ENCODE measurements around the gene PLEKHG4.
A peak's percentile ranks its signal among the peaks of the same experiment; 100 is the strongest.

The PLEKHG4 gene, protein sequence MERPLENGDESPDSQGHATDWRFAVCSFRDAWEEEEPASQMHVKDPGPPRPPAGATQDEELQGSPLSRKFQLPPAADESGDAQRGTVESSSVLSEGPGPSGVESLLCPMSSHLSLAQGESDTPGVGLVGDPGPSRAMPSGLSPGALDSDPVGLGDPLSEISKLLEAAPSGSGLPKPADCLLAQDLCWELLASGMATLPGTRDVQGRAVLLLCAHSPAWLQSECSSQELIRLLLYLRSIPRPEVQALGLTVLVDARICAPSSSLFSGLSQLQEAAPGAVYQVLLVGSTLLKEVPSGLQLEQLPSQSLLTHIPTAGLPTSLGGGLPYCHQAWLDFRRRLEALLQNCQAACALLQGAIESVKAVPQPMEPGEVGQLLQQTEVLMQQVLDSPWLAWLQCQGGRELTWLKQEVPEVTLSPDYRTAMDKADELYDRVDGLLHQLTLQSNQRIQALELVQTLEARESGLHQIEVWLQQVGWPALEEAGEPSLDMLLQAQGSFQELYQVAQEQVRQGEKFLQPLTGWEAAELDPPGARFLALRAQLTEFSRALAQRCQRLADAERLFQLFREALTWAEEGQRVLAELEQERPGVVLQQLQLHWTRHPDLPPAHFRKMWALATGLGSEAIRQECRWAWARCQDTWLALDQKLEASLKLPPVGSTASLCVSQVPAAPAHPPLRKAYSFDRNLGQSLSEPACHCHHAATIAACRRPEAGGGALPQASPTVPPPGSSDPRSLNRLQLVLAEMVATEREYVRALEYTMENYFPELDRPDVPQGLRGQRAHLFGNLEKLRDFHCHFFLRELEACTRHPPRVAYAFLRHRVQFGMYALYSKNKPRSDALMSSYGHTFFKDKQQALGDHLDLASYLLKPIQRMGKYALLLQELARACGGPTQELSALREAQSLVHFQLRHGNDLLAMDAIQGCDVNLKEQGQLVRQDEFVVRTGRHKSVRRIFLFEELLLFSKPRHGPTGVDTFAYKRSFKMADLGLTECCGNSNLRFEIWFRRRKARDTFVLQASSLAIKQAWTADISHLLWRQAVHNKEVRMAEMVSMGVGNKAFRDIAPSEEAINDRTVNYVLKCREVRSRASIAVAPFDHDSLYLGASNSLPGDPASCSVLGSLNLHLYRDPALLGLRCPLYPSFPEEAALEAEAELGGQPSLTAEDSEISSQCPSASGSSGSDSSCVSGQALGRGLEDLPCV

DNA sequence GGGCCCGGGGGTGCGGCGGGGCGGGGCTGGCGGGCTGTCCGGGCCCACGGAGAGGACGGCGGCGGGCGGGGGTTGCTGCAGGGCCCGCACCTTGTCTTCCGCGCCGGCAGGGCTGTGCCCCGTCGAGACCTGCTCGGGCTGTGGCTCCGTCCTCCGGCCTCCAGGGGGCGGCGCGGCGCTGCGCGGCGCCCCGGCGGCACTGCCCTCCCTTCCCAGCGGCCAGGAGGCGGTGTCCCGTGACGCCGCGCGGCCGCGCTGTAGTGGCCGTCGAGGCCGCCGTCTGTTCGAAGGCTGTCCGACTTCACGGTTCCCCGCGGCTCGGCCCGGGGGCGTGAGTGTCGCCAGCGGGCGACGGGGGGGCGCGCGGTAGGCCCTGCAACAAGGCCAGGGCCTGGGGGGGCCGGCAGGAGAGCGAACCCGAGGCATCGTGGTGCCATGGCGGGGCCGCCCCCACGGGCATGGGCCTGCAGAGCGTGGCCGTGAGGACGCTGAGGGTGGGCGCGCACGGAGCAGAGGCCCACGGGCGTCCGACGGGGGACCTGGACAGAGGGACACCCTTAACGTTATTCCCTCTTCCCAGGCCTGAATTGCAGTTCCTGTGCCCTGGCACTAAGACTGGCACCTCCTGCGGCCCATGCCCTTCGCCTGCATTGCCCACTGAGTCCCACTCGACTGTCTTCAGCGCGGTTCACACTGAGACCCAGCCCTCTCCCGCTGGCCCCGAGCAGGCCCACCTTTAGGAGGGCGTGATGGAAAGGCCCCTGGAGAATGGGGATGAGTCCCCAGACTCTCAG is at the start of gene PLEKHG4:
Gene PLEKHG4, plus strand, starts transcription at position 237 of the 794 bp plus-strand sequence. Its CDS starts 513 bp downstream, at position 750.
- peak; percentile 81 to 88 for DNase-seq

DNA sequence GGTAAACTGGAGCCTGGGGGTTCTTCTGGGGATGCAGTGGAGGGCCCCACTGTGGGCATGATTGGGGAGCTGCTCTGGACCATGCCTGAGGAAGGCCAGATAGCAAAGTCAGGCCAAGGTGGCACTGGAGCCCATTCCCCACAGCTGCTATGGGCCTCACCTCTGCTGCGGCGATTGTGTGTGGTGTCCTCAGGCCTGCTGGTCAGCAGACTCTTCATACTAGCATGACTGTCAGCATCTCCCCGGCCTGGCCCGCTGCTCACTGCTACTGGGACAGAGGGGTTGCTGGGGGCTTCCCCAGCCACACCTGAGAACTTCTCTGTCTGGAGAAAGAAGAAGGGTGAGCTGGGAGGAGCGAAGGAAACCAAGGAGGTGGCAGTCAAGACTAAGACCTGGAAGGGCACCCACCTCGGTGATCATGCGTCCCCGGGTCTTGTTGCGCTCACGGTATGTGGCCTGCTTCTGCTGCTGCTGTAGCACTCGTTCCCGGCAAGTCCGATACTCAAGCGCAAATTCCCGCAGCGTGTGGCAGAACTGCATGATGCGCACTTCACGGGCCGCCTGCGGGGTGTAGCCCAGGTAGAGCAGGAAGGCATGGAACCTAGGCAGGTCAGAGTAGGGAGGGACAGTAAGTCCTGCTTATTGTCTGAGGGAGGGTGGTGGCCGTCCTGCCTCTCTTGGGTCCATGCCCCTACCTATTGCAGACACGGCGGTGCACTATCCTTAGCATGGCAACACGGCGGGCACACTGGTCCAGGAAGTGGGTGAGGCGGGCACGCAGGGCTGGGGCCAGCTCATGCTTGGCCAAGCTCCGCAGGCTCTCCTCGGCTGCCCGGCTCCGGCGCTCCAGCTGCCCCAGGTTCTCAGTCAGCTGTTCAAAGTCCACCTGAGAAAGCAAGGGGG is 49.2 kb upstream of the PLEKHG4 start:
- DNase-seq = no peak

DNA sequence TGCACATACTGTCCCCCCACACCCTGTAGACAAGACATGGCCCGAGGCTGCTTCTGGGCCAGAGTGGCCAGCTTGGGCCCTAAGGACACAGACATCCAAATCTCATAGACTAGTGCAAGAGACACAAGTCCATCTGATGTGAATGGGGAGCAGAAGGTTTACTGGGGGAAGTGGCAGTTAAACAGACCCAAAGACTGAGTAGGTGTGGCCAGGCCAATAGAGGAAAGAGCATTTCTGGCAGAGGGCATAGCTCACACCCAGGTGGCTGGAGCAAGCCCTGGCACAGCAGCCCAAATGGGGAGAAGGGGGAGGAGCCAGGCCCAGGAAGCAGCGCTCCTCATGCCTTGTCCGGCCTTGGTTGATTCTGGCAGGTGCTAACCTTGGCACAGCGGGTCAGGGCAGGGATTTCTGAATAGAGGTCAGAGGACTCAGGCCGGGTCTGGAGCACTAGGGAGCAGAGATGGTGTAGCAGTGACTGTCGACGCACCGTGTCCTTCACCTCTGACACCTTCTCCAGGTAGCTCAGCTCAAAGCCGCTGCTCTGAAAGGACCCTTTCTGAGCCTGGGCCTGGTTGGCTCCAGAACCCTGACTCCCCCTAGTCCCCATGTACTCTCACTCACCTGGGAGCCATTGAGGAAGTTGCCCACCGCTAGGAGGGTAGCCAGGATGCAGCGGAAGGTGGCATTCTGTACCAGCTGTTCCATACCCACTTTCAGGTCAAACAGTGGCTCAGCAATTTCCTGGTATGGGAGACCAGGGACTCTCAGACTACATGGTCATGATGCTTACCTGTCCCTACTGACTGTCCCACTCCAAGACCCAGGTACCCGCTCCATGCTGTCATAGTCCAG is 48.3 kb upstream of the PLEKHG4 start:
- DNase-seq = no peak

DNA sequence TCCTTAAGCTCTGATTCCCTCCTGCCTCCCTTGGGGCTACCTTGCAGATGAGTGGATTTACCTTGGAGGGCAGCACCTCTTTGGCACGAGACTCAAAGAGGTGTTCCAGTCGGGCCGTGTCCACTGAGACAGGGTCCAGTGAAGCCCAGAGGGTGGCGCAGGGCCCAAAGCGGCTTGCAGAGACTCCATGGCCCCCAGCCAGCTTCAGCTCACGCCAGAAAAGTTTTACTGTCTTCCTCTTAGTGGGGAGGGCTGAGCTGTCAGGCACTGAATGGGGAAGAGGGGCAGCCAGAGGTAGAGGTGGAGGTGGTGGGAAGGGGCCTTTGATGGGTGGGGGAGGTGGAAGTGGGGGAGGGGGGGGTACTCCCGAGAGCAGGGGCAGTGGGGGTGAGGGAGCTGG is 45.7 kb upstream of the PLEKHG4 start:
- no peak for DNase-seq

DNA sequence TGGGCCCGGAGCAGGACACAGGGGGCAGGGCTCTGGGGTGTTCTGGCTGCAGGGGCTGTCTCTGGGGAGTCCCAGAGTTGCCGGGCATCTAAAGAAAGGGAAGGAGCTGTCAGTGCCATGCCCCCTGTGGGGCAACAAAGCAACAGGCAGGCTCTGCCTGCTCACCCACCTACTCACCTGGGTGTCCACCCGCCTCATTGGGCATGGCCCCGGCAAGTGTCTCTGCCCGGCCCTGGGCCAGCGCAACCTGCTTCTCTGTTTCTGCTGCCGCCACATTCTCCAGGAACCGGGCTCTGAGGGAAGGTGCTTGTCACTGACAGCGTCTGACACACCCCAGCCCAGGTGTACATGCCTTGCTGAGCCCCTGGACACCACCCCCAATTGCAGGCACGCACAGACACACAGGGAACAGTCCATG is 45.1 kb upstream of the PLEKHG4 start:
- DNase-seq = no peak

DNA sequence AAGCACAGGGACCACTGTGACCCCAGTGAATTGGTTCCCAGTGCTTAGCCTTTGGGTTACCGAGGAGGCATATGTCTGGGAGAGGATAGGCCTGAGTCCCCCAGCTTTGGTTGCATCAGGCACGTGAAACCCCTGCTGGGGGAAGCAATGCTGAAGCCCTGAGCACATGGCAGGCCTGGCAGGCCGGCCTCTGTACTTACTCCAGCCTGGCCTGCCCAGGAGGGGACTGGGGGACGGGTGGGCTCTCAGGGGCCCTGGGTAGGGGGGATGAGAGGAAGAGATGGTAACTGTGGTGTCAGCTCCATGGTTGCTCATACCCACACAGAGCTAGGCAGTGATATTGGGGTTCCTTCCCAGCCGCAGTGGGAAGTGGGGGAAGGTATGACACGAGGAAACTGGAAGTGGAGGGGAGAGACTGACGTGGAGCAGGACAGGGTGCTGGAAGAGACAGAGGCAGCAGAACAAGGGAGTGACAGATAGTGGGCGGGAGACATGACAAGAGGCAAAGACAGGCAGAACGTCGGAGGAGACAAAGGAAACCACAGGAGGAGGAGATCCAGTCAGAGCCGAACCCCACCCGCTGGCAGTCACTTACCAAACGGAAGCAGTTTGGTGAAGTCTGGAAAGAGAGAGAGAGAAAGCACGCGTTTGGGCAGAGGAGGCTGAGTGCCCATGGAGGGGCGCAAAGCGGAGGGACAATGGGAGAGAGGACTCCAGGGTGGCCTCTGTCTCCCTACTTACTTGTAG is 43.3 kb upstream of the PLEKHG4 start:
- DNase-seq = peak; percentile 28 to 77

DNA sequence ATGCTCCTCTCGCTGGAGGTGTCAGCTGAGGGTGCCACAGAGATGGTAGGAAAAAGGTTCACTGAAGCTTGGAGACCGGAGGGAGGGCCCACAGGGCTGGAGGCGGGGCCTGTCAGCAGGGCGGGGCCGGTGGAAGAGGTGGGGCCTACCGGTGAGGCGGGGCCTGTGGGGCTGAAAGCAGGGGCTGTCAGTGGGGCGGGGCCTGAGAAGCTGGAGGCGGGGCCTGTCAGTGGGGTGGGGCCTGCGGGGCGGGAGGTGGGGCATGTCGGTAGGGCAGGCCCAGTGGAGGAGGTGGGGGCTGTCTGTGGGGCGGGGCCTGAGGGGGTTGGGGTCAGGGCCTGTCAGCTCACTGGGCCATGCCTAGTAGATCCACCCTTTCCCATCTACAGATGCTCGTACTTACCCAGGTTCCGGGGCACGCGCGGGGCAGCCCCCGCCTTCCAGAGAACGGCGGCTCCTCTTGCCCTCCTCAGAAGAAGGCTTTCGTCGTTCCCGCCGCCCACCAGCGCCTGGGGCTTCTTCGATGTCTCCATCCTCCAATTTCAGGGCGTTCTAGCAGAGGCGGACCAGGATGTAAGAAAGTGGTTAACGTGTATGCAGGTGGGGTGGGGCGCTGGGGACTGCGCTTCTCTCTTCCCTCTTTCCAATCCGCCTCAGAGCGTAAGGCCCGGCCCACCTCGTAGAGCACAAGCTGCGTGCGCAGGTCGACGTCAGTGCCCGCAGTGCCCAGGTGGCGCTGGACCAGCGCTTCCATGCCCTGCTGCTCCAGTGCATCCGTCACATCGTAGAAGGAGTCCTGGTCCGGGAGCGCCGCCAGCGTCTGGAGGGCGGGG is 42.6 kb upstream of the PLEKHG4 start:
- DNase-seq = peak; percentile 69 to 87

DNA sequence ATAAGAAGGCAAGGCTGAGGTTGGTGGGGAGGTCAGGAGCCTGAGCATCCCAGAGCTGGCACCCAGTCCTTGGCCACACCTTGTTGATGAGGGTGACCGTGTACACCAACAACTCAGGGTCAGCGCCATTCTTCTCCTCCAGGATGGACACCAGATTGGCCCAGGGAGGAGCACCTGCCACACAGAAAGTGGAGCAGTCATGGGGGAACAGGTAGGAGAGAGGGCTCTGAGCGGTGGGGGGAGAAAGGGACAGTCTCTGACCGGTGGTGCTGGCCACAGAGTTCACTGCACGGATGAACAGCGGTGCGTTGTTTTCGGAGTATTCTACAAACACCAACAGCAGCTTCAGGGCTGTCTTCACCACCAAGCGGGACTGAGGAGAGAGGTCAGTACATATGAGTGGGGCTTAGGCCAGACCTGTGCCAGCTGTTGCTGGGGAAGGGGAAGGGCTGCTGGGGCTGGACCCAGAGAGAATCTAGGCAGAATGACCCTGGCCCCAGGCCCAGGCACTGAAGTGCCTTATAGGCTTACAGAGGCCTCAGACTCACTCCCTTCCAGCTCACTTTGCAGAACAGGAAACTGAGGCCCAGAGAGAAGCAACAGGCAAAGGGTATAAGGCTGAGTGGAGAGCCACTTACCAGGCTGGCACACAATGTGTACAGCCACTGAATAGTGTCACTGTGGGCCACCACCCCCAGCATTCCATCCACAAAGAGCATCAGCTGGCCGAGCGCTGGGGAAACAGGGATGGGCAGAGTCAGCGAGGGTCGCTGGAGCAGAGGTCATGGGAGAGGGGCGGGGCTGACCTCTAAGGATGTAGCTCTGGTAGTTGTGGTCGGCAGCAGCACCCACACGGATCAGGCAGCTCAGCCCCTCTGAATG is 41.7 kb upstream of the PLEKHG4 start:
- DNase-seq = no peak

DNA sequence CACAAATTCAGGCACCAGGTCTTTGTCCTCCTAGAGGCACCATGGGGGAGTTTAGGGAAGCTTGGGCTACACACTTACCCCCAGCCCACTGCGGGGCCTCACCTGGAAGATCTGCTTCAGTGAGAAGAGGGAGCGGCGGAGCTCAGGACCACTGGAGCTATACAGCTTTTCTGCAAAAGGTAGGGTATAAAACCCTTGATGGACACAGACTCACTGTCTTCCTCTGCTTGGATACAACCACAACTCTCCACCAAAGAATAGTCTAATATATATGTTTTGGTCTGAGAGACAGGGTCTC is 41.1 kb upstream of the PLEKHG4 start:
- no peak for DNase-seq

DNA sequence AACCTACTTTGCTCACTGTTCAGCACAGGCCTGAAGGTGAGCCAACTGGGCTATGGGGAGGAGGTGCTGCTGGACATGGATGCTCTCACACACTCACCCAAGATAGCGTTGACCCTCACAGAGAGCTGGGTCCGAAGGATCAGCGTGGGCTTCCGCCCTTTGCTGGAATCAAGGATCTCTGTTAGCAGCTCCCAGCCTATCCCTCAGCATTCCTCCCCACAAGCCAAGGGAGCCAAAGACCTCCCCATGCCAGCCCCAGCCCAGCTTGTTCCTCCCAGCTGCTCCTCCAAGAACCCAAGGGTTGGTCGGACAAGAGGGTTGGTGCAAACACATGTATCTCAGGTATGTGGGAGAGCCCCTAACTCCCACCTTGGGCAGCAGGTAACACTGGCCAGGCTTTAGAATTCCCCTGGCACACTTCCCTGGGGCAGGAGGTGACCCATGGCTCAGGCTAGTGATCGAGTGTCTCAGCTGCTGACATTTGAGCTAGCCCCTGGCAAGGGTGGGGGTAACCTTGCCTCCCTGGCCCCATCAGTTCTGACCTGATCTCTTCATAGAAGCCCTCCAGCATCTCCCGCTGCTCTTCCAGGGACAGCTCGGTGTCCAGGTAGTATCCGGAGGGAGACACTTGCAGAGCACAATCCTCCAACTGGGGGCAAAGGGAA is 40.4 kb upstream of the PLEKHG4 start:
- no peak for DNase-seq

DNA sequence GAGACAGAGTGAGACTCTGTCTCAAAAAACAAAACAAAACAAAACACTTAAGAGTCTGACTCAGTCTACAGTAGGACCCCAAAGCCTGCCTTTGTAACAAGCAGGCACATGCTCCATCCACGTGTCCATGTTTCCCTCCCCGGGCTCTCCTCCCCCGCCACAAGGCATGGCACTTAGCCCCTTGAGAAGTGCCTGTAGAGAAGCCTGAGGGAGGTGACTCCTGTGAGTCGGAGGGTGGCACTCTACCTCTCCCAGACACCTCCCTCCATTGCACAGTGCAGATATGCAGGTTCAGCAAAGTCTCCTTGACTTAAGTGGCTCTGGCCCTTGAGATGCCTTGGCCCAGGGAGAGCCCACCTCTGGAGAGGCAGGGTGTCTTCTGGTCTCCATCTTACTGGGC is 38.8 kb upstream of the PLEKHG4 start:
- DNase-seq = no peak

DNA sequence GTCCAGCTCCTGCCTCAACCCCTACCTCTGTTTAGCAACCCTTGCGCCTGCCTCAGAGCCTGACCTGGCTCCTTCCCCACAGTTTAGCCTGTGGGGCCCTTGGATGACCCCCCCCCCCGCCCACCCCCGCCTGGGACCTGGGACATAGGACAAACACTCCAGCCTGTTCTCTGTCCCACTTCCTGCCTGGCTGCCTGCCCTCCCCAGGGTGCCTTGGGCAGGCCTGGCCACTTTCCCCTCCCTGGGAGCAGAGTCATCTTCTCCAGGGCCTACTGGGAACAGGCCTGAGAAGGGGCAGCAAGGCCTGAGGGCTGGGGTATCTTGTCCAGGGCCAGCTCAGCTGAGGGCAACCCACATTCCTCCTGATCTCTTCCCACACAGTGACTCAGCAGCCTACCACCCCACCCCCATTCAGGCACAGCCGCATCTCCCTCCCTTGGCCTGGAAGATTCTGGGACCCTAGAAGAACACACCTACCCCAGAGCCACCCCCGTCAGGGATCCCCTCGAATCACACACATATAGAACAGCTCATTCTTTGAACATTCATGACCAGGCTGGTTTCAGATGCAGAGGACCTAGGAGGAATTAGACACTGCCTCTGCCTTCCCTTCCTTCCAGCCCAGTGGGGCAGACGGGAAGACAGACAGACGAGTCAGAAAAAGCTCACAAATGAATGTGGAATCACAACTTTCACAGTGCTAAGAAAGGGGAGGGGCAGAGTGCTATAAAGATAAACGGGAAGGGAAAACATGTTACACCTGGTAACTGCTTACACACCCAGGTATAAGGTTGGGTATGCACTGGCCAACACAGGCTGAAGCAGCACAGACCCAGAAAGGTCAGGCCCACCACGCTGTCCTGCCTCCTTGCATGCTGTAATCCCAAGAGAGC is 38.1 kb upstream of the PLEKHG4 start:
- no peak for DNase-seq

DNA sequence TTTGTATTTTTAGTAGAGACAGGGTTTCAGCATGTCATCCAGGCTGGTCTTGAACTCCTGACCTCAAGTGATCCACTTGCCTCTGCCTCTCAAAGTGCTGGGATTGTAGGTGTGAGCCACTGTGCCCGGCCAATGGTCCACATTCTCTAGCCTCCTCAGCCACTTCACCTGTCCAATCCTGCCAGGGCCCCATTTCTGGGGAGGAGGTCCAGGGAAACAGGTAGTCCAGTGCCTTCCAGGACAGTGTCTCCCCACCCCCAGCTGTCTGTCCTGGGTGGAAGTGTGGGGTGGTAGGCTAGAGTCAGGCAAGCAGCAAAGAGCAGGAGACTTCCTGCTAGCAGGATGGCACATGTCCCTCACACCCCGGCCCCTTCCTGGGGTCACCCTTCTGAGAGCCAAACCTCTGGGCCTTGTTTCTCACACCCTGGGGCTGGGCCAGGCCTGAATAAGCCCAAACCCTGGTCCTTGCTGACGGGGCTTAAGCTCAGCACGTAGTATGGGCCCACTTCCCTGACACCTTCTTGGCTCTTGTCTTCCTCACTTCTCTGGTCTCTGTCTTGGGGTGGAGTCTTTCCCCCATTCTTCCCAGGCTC is 37.1 kb upstream of the PLEKHG4 start:
- DNase-seq = no peak

DNA sequence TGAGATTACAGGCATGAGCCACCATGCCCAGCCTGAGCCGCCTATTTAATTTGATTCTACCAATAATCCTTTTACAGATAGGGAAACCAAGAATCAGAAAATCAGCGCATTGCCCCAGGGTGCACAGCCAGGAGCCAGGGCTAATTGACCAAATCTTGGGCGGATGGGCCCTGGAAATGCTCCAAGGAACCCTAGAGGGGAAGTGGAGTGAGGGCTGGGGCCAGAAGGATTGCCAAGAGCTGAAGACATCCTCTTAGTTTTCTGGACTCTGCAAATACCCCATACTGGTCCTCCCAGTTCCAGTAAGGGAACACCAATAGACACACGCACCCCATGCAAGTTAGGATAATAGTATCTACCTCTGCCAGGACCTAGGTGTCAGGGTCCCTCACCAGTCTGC is 35.9 kb upstream of the PLEKHG4 start:
- no peak for DNase-seq

DNA sequence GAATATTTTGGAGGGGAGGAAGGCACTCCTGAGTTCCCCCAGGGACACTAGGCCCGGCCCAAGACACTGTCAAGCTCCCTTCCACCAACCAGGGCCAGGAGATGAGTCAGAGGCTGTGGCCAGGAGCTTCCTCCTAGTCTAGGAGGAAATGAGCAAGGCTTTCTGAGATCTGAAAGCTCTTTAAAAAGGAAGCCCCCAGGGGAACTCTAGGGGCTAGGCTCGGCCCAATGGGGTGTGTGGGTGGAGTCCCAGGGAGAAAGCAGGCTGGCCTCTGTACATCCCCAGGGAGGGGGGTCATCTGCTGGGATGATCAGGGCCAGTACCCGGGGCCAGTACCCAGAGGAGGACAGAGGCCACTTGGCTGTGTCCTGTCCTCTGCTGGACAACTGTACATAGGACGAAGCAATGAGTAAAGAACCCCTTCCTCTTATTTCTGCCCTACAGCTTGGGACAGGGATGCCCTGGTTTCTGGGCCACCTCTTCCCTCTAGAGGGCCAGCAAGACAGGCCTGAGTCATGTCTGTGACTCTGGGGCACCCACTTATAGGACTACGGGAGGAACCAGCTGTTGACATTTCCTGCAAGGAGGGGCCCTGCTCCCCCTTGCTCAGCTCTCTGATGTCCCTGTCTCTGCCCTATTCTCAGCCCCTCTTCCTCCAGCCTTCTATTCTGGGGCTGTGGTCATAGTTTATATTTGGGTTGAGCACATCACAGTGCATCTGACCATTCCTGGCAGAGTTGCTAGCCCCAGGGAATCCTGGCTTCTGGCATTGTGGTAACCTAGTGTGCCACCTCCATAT is 34.7 kb upstream of the PLEKHG4 start:
- DNase-seq = peak; percentile 82 to 85
